HG03060 (cell line): Measurements from ENCODE around the gene PTPN21.

Experiments used
- ATAC-seq: cut with Tn5 transposase; IDR thresholded peaks from one replicate; pipeline ENCODE4 v1.9.1; 2021; ENCODE audit warnings: low read depth, moderate number of reproducible peaks; ENCODE audit not compliant: unreplicated experiment

PTPN21 gene

DNA sequence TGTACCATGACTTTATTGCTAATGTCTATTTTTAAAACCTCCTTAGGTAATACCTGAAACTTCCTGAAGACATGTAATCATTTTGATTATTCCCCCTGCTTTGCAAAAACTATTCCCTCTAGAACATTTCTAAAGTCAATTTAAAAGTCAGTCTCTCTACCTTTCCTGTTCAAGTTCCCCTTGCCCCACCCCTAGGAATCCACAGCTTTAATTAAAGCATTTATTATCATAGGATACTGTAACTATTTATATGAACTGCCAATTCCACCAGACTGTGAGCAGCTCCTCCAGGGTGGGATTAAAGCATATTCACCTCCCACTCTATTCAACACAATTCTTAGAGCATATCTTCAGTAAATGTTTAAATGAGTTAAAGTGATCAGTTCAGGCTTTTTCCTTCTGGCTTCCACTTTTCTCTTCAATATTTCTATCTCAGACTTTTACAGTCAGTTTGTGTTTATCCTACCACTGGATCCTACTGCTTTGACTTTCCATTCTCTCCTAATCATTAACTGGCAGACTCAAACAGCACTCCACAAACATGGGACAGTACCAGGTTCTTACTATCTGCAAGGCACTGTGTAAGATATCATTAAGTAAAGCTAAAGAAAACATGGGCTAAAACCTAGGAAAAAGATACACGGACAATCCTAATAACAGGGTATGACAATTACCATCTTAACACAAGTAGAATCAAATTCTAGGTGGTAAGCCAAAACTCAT, 39.1 kb downstream of the PTPN21 start:
- ATAC-seq = no peak

DNA sequence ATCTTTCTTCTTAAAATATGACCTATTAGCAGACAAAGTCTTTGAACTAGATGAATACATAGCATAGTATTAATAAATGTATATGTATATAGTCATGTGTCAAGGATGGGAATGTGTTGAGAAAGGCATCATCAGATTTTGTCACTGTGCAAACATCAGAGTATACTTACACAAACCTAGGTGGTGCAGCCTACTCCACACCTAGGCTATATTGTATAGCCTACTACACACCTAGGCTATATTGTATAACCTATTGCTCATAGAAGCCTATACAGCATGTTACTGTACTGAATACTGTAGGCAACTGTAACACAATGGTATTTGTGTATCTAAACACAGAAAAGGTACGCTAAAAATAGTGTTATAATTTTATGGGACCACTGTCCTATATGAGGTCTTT, 47.6 kb downstream of the PTPN21 start:
- ATAC-seq = no peak

DNA sequence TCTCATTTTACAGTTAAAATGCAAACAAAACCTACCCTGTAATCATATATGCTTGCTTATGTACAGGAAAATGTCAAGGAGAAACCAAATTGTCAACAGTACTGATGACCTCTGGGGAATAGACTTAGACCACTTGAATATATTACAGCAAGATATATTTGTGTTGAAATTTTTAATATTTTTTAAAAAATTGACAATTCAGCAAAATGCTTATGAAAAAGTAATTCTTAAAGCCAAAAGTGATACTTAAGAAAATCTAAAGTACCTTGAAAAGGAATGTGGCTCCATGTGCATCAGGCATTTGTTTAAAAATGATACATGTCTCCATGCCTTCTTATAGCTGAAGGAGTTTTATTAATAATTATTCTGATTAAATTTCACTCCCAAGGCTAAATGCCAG, 49.2 kb downstream of the PTPN21 start:
- ATAC-seq = no peak

DNA sequence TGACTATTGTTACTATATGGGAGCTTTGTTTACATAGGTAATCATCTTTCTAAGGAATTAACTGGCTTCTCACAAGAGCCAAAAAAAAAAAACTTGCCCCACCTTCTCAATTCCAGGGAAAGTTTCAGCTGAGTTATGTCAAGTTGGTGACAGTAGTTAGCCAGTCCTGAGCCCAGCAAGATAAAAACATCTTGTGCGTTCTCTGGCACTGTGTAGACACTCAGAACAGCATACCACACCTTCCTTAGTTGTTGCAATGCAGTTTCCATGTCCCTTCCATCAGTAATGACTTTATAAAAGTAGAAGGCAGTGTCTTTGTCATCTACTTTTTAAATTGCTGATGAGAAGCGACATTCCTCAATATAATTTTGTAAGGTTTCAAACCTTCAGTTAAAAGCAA, 50.2 kb downstream of the PTPN21 start:
- no peak for ATAC-seq

DNA sequence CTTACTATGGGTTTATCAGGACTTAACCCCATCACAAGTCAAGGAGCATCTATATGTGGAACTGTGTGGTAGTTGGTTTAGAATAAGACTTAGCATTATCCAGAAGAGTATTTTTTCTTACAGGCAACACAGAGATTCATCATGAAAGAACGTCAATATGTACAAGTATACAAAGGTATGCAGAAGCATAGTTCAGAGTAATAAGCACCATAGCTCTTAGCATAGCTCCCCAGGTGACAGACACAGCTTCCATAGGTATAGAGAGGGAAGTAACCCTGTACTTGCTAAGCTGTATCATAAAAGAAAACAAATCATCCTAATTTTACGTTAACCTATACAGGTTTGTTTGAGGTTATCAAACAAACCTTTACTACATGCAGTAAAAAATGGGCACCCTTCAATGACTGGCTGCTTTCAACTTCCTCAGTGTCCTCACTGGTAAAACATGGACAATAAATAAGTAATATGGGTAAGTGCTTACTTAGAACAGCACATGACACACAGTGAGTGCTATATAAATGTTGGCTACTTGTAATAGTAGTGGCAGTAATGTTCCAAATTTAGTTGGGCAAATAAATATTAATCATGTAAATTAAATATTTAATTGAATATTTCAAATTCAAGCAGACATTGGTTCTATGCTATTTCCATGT, 50.9 kb downstream of the PTPN21 start:
- ATAC-seq = no peak

DNA sequence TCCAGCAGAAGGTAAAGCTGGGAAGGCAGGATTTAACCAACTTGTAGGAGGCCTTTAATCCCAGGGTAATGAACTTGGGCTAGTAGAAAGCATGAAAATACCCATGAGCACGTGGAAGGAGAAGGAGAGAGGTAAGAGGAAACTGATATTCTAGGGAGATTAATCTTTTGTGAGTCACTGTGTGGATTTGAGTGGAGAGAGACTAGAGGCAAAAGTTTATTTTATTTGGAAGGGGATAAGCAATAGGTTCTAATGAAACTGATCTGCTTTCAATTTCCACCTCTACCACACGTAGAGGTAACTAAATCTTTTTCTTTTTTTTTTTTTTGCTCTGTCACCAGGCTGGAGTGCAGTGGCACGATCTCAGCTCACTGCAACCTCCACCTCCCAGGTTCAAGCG, 52.1 kb downstream of the PTPN21 start:
- ATAC-seq = no peak

DNA sequence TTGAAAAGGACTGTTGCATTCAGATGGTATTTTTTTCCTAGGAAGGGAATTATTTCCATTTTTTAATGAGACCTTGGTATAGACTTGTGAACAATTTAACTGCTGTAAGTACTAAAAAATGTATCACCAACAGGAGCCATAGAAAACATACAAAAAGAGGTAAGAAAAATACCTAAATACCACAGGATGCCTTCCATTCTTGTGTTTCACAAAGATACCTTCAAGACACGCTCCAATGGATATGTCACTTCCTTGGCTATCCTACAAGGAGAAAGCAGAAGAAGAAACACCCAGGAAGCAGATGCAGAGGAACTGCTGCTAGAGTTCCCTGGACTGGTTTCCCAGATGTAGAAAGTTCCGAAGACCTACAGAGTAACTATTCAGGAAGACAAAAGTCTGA, 54.2 kb downstream of the PTPN21 start:
- no peak for ATAC-seq

DNA sequence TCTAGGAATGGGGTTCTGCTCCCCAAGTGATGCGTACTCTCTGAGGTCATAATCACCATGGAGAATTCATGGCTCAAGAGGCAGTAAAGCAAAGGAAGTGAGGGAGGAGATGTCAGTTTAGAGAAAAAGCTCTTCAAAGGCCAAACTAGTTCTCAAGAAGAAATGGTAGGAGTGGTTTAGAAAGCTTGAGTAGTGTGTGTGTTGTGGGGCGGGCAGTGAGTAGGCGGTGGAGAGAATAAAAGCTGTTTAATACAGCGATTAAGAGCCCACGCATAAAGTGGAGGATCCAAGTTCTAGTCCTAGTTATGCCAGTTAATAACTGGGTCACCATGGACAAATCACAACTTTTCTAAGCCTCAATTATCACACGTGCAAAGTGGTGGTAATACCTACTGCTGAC, 55.6 kb downstream of the PTPN21 start:
- ATAC-seq = no peak

DNA sequence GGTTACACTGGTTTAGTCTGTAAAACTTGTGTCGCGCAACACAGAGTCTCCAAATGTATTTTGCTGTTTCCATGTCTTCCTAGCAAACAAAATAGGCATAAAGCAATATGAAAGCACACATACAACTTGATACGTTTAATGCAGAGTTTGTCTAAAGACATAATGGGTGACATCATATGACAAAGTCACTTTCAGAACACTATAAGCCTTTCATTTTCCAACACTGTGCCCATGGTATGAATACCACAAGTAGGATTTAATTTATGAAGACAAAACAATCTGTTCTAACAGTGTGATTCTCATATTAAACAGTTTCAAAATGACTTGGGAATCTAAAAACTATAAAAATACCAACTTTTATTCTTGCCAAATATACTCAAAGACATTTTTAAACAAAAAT, 58.4 kb downstream of the PTPN21 start:
- no peak for ATAC-seq

DNA sequence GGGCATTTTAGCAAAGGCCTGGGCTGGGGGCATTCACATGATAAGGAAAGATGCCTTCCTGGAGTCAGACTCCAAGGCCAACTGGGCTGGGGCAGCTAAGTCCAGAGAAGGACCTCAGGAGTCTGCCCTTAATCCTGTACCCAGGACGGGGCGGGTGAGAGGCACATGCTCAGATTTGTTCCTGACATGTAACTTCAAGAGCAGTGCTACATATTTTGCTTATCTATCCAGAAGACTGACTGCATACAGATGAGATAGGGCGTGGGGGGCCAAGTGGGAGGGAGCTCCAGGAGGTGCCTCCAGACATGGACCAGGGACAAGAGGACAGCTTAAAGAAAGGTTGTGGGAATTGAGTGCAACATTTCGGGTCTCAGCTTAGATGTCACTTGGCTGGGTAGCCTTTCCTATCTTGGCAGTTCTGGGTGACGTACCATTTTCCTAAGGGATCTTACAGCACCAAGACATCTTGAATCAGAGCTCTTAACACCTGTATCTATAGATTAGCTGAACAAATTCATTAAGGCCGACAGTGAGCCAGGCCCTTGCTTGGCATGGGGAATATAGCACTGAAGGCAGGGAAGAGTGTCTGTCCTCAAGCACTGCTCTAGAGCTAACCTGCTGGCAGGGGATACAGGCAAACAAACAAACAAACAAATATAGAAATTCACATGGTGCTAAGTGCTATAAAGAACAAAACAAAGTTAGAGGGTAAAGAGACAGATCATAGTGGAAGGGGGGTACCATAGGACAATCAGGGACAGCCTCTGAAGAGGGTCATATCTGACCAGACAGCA, 61.2 kb downstream of the PTPN21 start:
- no peak for ATAC-seq

DNA sequence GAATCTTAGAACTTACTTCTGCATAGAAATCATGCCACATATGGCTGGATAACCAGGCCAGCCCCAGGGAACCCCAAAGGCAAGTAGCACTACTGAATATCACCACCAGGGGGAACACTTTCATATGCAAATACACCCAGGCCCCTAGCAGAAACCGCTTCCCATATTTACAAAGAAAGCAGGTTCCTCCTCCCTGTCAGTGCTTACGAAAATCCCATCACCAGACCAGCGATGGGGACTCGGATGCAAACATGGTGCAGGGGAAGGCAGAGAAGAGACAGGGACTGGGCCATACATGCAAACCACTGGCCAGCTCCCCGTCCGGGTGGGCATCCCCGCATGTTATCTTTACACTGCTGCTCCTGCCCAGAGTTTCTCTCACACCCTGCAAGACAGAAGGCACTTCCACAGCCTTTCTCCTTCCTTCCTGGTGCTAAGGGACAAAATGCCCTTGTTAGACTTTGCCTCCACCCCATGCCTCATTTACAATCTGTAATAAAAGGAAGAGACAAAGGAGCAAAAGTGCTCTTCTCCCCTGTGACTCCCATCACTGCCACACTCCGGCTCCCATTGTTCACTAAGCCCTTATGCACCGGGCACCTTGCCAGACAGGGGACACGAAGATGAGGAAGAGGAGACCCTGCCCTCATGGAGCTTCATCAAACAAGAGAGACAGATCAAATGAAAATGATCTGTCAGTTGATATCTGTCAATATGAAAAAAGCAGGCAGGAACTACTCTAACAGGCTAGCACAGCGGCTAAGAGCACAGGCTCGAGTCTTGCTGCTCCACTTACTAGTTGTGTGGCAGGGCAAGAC, 62.3 kb downstream of the PTPN21 start:
- ATAC-seq = no peak

DNA sequence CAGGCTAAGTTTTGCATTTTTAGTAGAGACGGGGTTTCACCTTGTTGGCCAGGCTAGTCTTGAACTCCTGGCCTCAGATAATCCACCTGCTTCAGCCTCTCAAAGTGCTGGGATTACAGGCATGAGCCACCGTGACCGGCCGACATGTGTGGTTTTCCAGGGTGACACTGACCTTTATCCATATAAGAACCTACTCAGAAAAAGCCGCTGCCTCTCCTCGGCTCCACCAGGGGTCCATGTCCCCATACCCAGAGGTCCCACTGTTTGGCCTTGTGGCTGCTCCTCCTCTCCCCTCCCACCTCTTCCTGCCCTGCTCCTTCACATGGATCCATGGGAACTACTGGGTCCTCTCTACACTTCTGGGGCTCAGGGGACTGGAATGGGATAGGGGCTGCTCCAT, 64.6 kb downstream of the PTPN21 start:
- ATAC-seq = no peak

DNA sequence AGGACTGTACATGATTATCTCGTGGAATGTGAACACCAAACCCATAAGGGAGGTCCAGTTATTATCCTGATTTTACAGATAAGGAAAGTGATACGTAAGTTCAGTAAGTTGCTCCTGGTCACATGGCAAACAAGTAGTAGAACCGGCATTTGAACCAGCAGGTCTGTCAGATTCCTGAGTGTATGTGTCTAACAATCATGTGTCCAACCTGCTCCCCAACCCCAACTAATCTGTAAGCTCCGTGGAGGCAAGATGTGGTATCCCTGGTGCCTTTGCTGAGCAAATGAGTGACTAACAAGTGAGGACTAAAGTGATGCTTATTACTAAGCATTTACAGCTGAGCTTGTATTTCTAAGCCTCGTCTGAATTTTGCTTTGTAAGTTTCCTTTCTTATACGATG, 65.9 kb downstream of the PTPN21 start:
- ATAC-seq = no peak

DNA sequence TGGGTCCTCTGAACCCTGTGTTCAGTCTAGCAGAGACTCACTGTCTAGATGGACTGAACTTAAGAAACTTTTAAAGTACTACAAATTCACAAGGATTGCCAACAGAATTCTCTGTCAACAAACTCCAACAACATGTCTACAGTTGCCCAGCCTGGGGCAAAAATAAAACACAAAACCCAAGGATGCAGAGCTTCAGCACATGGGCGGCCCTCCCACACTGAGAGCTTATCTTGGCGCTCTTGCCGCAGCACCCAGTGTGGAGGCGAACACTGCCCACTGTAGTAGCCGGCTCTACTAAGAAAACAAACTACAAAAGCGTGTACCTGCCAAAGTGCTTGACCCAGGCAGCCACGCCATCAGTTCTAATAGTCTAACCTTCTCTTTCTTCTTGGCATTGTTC, 66.7 kb downstream of the PTPN21 start:
- ATAC-seq = no peak

DNA sequence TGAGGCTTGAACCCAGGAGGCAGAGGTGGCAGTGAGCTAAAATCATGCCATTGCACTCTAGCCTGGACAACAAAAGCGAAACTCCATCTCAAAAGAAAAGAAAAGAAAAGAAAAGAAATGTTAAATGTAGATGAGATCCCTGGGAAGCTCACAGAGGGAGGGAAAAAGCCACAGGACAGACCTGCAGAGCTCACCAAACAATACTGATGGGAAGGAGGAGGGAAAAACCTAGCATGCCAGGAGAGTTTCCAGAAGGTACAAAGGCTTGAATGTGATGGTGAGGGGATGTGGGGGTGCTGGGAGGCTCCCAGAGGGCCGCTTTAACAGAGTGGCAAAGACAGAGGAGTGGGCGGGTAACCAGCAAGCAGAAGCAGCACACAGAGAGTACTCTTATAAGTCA, 72.3 kb downstream of the PTPN21 start:
- ATAC-seq = no peak

DNA sequence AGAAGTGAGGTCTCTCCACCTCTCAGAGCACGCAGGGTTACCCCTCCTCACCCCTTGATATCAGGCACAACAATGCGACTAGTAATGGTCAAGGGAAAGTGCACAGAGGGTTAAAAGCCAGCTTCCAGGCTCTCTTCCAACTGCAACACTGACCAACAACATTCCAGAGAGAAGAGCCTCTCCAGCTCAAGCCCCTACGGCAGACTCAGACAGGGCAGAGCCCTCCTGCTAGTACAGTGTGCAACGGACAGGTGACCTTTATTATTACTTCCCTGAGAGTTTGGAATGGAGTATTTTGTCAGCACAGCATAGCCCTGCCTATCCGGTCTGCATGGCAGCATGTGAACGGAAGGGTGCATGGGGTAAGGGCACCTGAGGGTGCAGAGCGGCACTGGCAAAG, 73.0 kb downstream of the PTPN21 start:
- ATAC-seq = no peak

DNA sequence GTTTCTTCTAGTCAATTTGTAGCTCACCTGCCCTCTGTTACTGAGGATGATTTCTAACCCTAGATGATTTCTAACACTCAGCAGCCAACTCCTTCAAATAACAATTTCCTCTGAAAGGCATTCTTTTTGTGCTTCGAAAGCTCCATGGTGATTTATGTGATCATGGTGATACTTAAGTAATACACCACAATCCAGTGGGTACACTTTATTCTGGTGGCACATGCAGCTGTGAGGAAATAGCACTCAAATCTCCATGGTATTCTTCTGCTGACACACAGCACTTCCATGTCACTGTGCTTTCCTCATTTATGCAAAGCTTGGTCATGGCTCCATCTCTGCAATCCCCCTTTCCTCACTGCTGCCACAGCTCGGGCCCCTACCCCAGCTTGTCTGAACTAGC, 73.7 kb downstream of the PTPN21 start:
- no peak for ATAC-seq

DNA sequence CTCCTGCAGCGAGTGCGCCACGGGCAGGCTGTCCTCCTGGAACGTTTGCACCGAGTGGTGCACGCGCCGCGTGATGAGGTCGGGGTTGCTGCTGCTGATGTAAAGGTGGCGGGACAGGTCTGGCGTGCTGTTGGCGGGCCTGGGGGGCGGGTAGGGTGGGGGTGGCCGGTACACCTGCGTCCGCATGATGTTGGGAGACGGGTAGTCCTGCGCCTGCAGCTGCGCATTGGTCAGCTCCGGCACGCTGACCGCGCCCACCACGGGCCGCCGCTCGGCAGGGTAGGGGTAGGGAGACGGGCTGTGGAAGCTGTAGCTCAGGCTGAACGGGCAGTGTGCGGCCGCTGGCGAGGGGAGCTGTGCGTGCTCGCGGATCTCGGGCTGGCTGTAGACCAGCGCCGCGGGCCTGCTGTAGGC, 75.2 kb downstream of the PTPN21 start:
- no peak for ATAC-seq

DNA sequence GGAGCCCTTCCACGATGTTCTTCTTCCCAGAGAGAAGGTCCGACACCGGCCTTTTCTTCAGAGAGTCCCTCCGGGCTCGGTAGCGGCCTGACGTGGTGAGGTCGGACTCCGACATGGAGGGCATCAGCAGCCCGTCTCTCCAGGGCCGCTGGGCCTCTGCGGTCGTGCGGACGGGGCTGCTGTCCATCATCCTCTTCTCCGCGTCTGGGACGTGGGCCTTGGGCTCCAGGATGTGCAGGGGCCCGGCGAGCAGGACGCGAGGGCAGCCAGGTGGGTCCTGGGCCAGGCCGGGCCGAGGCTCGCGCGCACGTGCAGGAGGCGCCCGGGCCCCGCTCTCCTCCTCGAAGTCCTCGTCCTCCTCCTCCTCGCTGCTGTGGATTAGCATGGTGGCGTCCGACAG, 75.9 kb downstream of the PTPN21 start:
- no peak for ATAC-seq

DNA sequence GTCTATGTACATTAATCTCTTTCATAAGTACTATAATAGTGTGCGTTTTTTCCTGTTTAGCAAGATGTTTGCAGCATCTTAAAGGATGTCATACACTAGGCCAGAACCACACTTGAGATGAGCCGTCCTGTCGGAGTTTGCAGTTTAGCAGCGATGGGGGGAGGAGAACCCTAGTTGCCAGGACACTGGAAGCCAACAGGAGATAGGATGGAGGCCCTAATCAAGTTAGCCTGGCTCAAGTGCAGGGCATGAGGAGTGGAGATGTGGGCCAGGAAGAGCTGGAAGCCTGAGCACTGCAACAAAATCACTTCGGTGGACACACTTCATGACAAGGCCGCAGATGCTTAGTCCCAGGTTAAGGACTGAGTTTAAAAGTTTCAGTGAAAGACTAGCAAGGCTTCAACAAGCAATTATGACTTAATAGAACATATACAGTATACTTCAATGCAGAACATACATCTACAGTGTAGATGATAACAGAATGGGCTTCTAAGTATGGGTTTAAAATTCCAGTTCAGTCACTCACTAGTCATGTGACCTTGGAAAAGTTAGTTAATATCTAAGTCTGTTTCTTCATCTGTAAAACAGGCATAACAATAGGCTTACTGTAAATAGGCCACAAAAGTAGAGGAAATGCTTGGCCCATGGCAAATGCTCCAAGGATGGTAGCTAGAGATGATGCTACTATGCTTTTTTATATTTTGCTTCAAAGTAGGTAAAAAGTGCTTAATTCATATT, 77.1 kb downstream of the PTPN21 start:
- no peak for ATAC-seq
